GM10266 (cell line): ENCODE results near the gene ZNF784.

Experiments
- DNase-seq: peaks from one replicate; pipeline ENCODE4 v3.0.0; 2012; ENCODE audit errors: extremely low spot score
- TF ChIP-seq, protein P1 (sequence below): IDR thresholded peaks from 2 replicates; pipeline ENCODE4 v1.5.1; 2012; ENCODE audit warnings: mild to moderate bottlenecking, low read depth; ENCODE audit not compliant: control insufficient read depth, insufficient read depth; ENCODE audit errors: missing control alignments

Gene ZNF784

DNA sequence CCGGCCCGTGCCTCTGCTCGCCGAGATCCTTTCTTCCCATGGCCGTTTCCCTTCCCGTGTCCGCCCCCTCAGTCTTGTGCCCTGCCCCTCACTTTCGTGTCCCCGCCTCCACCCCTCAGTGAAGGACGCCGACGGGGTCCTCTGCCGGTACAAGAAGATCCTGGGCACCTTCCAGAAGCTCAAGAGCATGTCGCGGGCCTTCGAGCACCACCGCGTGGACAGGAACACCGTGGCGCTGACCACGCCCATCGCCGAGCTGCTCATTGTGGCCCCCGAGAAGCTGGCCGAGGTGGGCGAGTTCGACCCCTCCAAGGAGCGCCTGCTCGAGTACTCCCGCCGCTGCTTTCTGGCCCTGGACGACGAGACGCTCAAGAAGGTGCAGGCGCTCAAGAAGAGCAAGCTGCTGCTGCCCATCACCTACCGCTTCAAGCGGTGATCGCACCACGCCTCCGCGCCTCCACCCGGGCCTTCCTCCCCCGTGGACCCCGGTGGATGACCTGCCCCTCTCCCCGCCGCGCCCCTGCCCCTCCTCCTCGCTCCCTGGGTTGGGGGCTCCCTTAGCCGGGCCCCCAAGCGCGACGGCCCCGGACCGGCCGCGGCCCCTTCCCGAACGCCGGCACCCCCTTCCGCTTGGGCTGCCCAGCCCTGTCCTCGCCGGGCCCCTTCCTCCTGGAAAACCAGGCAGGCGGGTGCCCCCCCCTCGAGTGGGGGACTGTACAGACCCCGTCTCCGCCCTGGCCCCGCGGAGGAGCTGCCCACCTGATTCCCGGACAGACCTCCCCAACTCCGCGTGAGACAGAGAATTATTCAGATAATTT lies 28.2 kb upstream of the ZNF784 start:
- DNase-seq, result no peak
- TF ChIP-seq, protein P1, sequence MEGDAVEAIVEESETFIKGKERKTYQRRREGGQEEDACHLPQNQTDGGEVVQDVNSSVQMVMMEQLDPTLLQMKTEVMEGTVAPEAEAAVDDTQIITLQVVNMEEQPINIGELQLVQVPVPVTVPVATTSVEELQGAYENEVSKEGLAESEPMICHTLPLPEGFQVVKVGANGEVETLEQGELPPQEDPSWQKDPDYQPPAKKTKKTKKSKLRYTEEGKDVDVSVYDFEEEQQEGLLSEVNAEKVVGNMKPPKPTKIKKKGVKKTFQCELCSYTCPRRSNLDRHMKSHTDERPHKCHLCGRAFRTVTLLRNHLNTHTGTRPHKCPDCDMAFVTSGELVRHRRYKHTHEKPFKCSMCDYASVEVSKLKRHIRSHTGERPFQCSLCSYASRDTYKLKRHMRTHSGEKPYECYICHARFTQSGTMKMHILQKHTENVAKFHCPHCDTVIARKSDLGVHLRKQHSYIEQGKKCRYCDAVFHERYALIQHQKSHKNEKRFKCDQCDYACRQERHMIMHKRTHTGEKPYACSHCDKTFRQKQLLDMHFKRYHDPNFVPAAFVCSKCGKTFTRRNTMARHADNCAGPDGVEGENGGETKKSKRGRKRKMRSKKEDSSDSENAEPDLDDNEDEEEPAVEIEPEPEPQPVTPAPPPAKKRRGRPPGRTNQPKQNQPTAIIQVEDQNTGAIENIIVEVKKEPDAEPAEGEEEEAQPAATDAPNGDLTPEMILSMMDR, result no peak

DNA sequence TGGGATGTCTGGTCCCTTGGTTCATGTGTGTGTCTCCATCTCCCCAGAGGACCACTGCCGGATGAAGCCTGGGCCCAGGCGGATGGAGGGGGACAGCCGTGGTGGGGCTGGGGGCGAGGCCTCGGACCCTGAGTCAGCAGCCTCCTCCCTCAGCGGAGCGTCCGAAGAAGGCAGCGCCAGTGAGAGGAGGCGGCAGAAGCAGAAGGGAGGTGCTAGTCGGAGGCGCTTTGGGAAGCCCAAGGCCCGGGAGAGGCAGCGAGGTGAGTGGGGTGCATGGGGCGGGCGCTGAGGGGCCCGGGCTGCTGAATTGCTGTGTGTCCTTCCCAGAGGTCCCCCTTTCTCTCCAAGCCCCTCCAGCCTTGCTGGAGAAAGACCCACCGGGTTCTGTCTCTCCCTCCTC lies 26.9 kb upstream of the ZNF784 start:
- TF ChIP-seq, protein P1, result no peak
- DNase-seq, result no peak

DNA sequence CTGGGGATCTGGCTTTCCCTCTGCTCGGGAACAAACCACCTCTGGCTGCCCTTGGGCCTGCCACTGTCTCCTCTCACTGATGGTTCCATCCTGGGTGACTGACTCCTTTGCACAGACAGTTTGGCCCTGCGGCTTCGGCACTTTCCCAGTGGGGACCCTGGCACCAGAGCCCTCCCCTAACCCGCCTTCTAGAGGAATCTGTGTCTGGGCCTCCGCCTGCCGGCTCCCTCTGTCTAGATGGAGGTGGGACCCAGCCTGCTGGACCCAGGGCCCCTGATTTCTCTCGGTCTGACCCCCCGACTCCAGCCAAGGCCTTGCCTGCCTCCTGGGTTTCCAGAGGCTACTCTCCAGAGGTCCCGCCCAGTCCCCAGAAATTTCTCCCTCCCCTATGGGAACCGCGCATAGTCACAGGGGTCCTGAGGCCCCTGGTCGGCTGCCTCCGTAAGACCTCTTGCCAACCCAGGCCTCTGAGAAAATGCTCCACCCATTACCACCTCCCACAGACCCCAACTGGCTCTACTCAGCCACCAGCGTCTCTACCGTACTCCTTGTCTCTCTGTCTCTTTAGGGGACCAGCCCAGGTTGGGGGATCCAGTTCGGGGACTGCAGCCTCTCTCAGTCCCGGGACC lies 26.4 kb upstream of the ZNF784 start:
- TF ChIP-seq, protein P1, result no peak
- no peak for DNase-seq

GRCh38 chr19:55650126-55650557 lies 25.8 kb upstream of the ZNF784 start:
- DNase-seq, result peak; percentile 66
- TF ChIP-seq, protein P1, result no peak

GRCh38 chr19:55649268-55650125 lies 25.1 kb upstream of the ZNF784 start:
- no peak for DNase-seq
- TF ChIP-seq, protein P1, result no peak

DNA sequence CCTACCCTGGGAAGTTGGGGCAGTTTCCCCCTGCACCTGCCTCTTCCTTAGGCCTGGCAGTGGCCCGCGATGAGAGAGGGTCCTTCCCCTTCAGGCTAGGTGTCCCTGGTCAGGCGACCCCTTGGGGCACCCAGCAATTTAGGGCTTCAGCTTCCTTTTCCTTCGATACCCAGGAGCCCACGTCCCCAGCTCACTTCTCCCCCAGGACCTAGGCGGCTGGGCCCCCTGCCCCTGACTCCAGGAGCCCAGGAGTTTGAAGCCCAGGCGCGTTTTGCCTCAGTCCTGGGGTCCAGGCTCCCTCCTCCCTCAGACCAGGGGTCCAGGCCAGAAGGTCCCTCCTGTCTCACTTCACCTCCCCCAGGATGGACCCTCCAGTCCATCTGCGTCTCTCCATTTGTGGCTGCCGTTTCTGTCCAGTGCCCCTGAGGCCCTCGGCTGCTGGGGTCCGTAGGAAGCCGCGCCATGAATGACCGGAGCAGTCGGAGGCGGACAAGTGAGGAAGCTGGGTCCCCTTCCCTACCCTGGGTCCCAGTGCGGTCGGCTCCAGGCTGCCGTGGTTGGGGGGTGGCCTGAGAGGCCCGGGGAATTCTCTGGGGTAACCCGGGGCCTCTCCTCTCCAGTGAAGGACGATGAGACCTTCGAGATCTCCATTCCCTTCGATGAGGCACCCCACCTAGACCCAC lies 24.4 kb upstream of the ZNF784 start:
- TF ChIP-seq, protein P1, result no peak
- DNase-seq, result no peak
